ENCODE measurements around the gene FGF1.

Gene FGF1

DNA sequence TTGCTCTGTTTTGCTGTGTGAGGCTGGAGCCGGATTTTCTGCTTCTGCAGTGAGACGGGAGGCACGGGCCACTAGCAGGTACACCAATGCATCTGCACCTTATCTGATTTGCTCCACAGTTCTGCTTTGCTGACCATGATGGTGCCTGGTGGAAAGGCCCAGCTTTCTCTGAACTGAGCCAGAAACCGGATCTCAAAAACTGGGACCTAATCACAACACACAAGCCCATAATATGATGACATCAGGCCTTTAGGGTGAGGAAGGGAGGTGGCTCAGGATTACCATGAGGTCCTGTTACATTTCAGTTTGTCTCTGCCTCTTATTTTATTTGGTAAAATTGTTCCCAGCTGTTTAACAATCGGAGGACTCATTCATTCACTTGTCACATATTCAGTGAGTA is 49.8 kb downstream of the FGF1 start:
- no peaks in the 10 kb centered on the region for H3K9me3 ChIP-seq (ENCODE audit: control insufficient read depth, insufficient read depth, low read depth, low read length)
- no peak overlapping the region for H3K27ac ChIP-seq (ENCODE audit: extremely low read depth, low read depth, low read length)
- H3K4me3 ChIP-seq (ENCODE audit: low read depth, low read length), result no peak overlapping the region
- TF ChIP-seq ZNF335 (tag by site-specific recombination; conservative IDR thresholded peaks at IDR 0.05) (peak; percentile 96), ZNF629 (tag by site-specific recombination; IDR thresholded peaks at IDR 0.05) (peak; percentile 53), ZEB2 (tag by site-specific recombination; IDR thresholded peaks at IDR 0.05) (0 out of 2 replicates have a peak, but pooled peaks have one; percentile 43), REPIN1 (tag by site-specific recombination; IDR thresholded peaks at IDR 0.05; ENCODE audit: low read depth) (no peak), SETDB1 (IDR thresholded peaks at IDR 0.05; ENCODE audit: insufficient read length, low read length) (no peak), ZNF324 (tag by site-specific recombination; IDR thresholded peaks at IDR 0.05) (no peak), KLF1 (tag by site-specific recombination; IDR thresholded peaks at IDR 0.05) (peak; percentile 40; the same call in 1 of the 2 replicates), ZNF561 (tag by site-specific recombination; IDR thresholded peaks at IDR 0.05; ENCODE audit: borderline replicate concordance) (no peak), ZNF664 (tag by site-specific recombination; IDR thresholded peaks at IDR 0.05) (no peak), ZNF747 (tag by site-specific recombination; IDR thresholded peaks at IDR 0.05) (no peak), PRDM1 (tag by site-specific recombination; IDR thresholded peaks at IDR 0.05) (no peak), HOXC10 (CRISPR knock-in tag; IDR thresholded peaks at IDR 0.05) (no peak), ZNF514 (tag by site-specific recombination; IDR thresholded peaks at IDR 0.05) (no peak), YY1 (tag by site-specific recombination; IDR thresholded peaks at IDR 0.05) (no peak)
- TF ChIP-seq, protein P1, sequence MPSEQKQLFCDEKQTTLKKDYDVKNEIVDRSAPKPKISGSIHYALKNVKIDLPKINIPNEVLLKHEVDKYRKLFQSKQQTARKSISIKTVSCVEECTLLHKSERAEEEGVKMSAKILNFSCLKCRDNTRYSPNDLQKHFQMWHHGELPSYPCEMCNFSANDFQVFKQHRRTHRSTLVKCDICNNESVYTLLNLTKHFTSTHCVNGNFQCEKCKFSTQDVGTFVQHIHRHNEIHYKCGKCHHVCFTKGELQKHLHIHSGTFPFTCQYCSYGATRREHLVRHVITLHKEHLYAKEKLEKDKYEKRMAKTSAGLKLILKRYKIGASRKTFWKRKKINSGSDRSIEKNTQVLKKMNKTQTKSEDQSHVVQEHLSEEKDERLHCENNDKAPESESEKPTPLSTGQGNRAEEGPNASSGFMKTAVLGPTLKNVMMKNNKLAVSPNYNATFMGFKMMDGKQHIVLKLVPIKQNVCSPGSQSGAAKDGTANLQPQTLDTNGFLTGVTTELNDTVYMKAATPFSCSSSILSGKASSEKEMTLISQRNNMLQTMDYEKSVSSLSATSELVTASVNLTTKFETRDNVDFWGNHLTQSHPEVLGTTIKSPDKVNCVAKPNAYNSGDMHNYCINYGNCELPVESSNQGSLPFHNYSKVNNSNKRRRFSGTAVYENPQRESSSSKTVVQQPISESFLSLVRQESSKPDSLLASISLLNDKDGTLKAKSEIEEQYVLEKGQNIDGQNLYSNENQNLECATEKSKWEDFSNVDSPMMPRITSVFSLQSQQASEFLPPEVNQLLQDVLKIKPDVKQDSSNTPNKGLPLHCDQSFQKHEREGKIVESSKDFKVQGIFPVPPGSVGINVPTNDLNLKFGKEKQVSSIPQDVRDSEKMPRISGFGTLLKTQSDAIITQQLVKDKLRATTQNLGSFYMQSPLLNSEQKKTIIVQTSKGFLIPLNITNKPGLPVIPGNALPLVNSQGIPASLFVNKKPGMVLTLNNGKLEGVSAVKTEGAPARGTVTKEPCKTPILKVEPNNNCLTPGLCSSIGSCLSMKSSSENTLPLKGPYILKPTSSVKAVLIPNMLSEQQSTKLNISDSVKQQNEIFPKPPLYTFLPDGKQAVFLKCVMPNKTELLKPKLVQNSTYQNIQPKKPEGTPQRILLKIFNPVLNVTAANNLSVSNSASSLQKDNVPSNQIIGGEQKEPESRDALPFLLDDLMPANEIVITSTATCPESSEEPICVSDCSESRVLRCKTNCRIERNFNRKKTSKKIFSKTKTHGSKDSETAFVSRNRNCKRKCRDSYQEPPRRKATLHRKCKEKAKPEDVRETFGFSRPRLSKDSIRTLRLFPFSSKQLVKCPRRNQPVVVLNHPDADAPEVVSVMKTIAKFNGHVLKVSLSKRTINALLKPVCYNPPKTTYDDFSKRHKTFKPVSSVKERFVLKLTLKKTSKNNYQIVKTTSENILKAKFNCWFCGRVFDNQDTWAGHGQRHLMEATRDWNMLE (tag by site-specific recombination; conservative IDR thresholded peaks at IDR 0.05; ENCODE audit: low read depth), result 0 out of 2 replicates have a peak, but pooled peaks have one; percentile 24
- TF ChIP-seq, protein P2, sequence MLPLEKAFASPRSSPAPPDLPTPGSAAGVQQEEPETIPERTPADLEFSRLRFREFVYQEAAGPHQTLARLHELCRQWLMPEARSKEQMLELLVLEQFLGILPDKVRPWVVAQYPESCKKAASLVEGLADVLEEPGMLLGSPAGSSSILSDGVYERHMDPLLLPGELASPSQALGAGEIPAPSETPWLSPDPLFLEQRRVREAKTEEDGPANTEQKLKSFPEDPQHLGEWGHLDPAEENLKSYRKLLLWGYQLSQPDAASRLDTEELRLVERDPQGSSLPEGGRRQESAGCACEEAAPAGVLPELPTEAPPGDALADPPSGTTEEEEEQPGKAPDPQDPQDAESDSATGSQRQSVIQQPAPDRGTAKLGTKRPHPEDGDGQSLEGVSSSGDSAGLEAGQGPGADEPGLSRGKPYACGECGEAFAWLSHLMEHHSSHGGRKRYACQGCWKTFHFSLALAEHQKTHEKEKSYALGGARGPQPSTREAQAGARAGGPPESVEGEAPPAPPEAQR (tag by site-specific recombination; IDR thresholded peaks at IDR 0.05), result no peak
- TF ChIP-seq, protein P3, sequence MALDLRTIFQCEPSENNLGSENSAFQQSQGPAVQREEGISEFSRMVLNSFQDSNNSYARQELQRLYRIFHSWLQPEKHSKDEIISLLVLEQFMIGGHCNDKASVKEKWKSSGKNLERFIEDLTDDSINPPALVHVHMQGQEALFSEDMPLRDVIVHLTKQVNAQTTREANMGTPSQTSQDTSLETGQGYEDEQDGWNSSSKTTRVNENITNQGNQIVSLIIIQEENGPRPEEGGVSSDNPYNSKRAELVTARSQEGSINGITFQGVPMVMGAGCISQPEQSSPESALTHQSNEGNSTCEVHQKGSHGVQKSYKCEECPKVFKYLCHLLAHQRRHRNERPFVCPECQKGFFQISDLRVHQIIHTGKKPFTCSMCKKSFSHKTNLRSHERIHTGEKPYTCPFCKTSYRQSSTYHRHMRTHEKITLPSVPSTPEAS (tag by site-specific recombination; IDR thresholded peaks at IDR 0.05), result no peak
- TF ChIP-seq, protein P4, sequence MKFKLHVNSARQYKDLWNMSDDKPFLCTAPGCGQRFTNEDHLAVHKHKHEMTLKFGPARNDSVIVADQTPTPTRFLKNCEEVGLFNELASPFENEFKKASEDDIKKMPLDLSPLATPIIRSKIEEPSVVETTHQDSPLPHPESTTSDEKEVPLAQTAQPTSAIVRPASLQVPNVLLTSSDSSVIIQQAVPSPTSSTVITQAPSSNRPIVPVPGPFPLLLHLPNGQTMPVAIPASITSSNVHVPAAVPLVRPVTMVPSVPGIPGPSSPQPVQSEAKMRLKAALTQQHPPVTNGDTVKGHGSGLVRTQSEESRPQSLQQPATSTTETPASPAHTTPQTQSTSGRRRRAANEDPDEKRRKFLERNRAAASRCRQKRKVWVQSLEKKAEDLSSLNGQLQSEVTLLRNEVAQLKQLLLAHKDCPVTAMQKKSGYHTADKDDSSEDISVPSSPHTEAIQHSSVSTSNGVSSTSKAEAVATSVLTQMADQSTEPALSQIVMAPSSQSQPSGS (tag by site-specific recombination; IDR thresholded peaks at IDR 0.05; ENCODE audit: low read depth), result peak; percentile 82
- TF ChIP-seq, protein P5, sequence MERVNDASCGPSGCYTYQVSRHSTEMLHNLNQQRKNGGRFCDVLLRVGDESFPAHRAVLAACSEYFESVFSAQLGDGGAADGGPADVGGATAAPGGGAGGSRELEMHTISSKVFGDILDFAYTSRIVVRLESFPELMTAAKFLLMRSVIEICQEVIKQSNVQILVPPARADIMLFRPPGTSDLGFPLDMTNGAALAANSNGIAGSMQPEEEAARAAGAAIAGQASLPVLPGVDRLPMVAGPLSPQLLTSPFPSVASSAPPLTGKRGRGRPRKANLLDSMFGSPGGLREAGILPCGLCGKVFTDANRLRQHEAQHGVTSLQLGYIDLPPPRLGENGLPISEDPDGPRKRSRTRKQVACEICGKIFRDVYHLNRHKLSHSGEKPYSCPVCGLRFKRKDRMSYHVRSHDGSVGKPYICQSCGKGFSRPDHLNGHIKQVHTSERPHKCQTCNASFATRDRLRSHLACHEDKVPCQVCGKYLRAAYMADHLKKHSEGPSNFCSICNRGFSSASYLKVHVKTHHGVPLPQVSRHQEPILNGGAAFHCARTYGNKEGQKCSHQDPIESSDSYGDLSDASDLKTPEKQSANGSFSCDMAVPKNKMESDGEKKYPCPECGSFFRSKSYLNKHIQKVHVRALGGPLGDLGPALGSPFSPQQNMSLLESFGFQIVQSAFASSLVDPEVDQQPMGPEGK (tag by site-specific recombination; IDR thresholded peaks at IDR 0.05), result no peak
- no peaks in the 10 kb centered on the region for H3K36me3 ChIP-seq (ENCODE audit: control insufficient read depth in 2 of 2, insufficient read depth in 1 of 2, low read length in 2 of 2)
- ChIA-PET CTCF (interaction anchor here (1.1 kb wide), 1 partner anchor 77 kb away, joined by 3 read pairs; no protein-coding TSS in a partner anchor), POLR2A (no interaction called here)
- no peaks in the 10 kb centered on the region for H3K4me1 ChIP-seq (ENCODE audit: control insufficient read depth, insufficient read depth, low read length)
